Glomerular visceral epithelial cell (primary cell): ENCODE measurements around the gene TSSC4.

Source experiments
- DNase-seq: peaks from one replicate; pipeline ENCODE4 v3.0.0-alpha.2; 2016; ENCODE audit errors: extremely low spot score

TSSC4 gene

GRCh38 chr11:2433106-2433925, 32.8 kb downstream of the TSSC4 start:
- no peak for DNase-seq

- DNase-seq = no peak
These were observed 33.5 kb downstream of the TSSC4 start for GRCh38 chr11:2434008-2434407.

GRCh38 chr11:2434506-2435255, 34.1 kb downstream of the TSSC4 start:
- DNase-seq = no peak

GRCh38 chr11:2435288-2436012, 34.9 kb downstream of the TSSC4 start:
- DNase-seq = no peak

GRCh38 chr11:2436013-2436520, 35.5 kb downstream of the TSSC4 start:
- DNase-seq = no peak

GRCh38 chr11:2436521-2437031, 36.0 kb downstream of the TSSC4 start:
- DNase-seq = no peak

GRCh38 chr11:2437516-2437915, 37.0 kb downstream of the TSSC4 start:
- no peak for DNase-seq

- DNase-seq = no peak
These were observed 39.3 kb downstream of the TSSC4 start for GRCh38 chr11:2439820-2440219.

- no peak for DNase-seq
These were observed 40.1 kb downstream of the TSSC4 start for GRCh38 chr11:2440646-2441045.

GRCh38 chr11:2441171-2441570, 40.6 kb downstream of the TSSC4 start:
- DNase-seq = no peak

- no peak for DNase-seq
These were observed 42.0 kb downstream of the TSSC4 start for GRCh38 chr11:2442589-2442988.

- no peak for DNase-seq
These were observed 42.9 kb downstream of the TSSC4 start for GRCh38 chr11:2443406-2443805.

GRCh38 chr11:2443881-2444820, 43.6 kb downstream of the TSSC4 start, which contains the start of gene TRPM5:
TRPM5 (minus strand) TSS chr11:2444514; CDS start chr11:2423036, 21,478 bp downstream.
- no peak for DNase-seq

GRCh38 chr11:2444821-2445745, 44.5 kb downstream of the TSSC4 start, which contains the start of gene KCNQ1:
KCNQ1 (plus strand) TSS chr11:2445008; CDS start chr11:2445099, 91 bp downstream.
- DNase-seq = peak; percentile 17

GRCh38 chr11:2445746-2446551, 45.4 kb downstream of the TSSC4 start:
- DNase-seq = no peak

- no peak for DNase-seq
These were observed 46.2 kb downstream of the TSSC4 start for GRCh38 chr11:2446590-2447252.

- DNase-seq = no peak
These were observed 46.9 kb downstream of the TSSC4 start for GRCh38 chr11:2447253-2447950.
